Sigmoid colon (tissue), 7 donors: ENCODE measurements around the gene DIAPH2. TPM values are rescaled to one million over a fixed set of nuclear protein-coding genes. Genes with fewer than 3 reads are reported as not detected.

Experiments used
- DNase-seq: peaks from one replicate; pipeline ENCODE4 v3.0.0-alpha.2; 2019
- H3K27ac ChIP-seq, 4 donors: fragments of 200-600 bp; sonication (generic); one replicate each; pipeline ENCODE4 v1.5.1; 2016 to 2019; ENCODE audit warnings: mild to moderate bottlenecking in 1 of 4
- H3K27me3 ChIP-seq, 3 donors: fragments of 200-600 bp; sonication (generic); one replicate each; pipeline ENCODE4 v1.5.1; 2019; ENCODE audit warnings: mild to moderate bottlenecking in 1 of 3
- H3K36me3 ChIP-seq, 4 donors: fragments of 200-600 bp; sonication (generic); one replicate each; pipeline ENCODE4 v1.5.1; 2016 to 2019
- H3K4me1 ChIP-seq, 4 donors: fragments of 200-600 bp; sonication (generic); one replicate each; pipeline ENCODE4 v1.5.1; 2017 to 2019
- H3K4me3 ChIP-seq, 4 donors: fragments of 200-600 bp; sonication (generic); one replicate each; pipeline ENCODE4 v1.5.1; 2017 to 2019; ENCODE audit warnings: mild to moderate bottlenecking in 2 of 4, moderate library complexity in 1 of 4
- H3K9me3 ChIP-seq, 4 donors: fragments of 200-600 bp in 3 of 4; sonication (generic) in 3 of 4; one replicate each; pipeline versions ENCODE4 v1.5.1 to v1.6.1; 2013 to 2019
- CTCF ChIP-seq, 4 experiments: fragments of 450-650 bp in 3 of 4; fragments of 200-600 bp in 1 of 4; IDR thresholded peaks; one replicate each; pipeline ENCODE4 v1.5.1; 2016 to 2019; ENCODE audit warnings: antibody characterized with exemption in 4 of 4, mild to moderate bottlenecking in 3 of 4, moderate library complexity in 2 of 4
- EP300 ChIP-seq, 4 donors: sonication (generic); formaldehyde crosslinking; IDR thresholded peaks; one replicate each; pipeline ENCODE4 v1.6.1; 2017; ENCODE audit warnings: antibody characterized with exemption in 4 of 4
- POLR2A ChIP-seq, 2 donors: fragments of 450-650 bp; IDR thresholded peaks; one replicate each; pipeline ENCODE4 v1.6.1; 2016; ENCODE audit warnings: antibody characterized with exemption in 2 of 2, mild to moderate bottlenecking in 2 of 2, moderate library complexity in 2 of 2
- POLR2AphosphoS5 ChIP-seq, 4 donors: sonication (generic); formaldehyde crosslinking; IDR thresholded peaks; one replicate each; pipeline ENCODE4 v1.6.1; 2017; ENCODE audit warnings: antibody characterized with exemption in 4 of 4
- WGBS, 2 donors: extraction: QIAGEN DNeasy Blood & Tissue Kit; methylation state at CpG; one replicate each; pipeline ENCODE4 v1.1.7; 2013; 5-methylcytosine and 5-hydroxymethylcytosine counted together
- intact Hi-C: fragments of 100-400 bp; cut with DNase I; formaldehyde crosslinking; loops from one replicate; pipeline ENCODE4 v1.15.1; 2023
- polyA plus RNA-seq, 3 donors: library from polyadenylated mRNA; stranded (reverse); fragments of 200-250 nt; gene quantifications; one replicate each; pipeline ENCODE4 v1.2.3, GENCODE V29; 2013
- total RNA-seq, 4 donors: library from RNA; depleted of rRNA; stranded (reverse); fragments of >200 nt; gene quantifications; one replicate each; pipeline ENCODE4 v1.1.0, GENCODE V29; 2016
- donor health status: healthy with polysubstance abuse.
- donor health status: Bipolar disorder and iron deficiency.
- donor health status: healthy.

The DIAPH2 gene
- total and polyA plus RNA-seq, 7 donors, result 6.6 to 31.3 (median 21.7) TPM

- Histone ChIP-seq H3K27me3 (no peaks in the 10 kb centered on the region), H3K9me3 (no peaks in the 10 kb centered on the region), H3K36me3 (no peaks in the 10 kb centered on the region), H3K27ac (no peak overlapping the region), H3K4me3 (no peak overlapping the region), H3K4me1 (no peaks in the 10 kb centered on the region)
- TF ChIP-seq POLR2AphosphoS5 (IDR thresholded peaks at IDR 0.05), result no peak
- no peak for TF ChIP-seq EP300 (IDR thresholded peaks at IDR 0.05)
- TF ChIP-seq CTCF (IDR thresholded peaks at IDR 0.05), result no peak
- TF ChIP-seq POLR2A (IDR thresholded peaks at IDR 0.05), result no peak
- intact Hi-C loops, result no loop called here
- no peak for DNase-seq
- 68 to 78% methylated on average over 4 of the region's 4 CpGs for WGBS, 2 donors
Measured at GRCh38 chrX:97057349-97057909, 372.8 kb downstream of the DIAPH2 start.

- no peak overlapping the region for H3K27ac ChIP-seq
- DNase-seq, result no peak
- WGBS, 2 donors, result 95 to 97% methylated on average over 4 of the region's 4 CpGs
- intact Hi-C loops, result no loop called here
- no peak overlapping the region for H3K4me3 ChIP-seq
- no peaks in the 10 kb centered on the region for H3K36me3 ChIP-seq
- no peak for TF ChIP-seq EP300 (IDR thresholded peaks at IDR 0.05)
- TF ChIP-seq POLR2AphosphoS5 (IDR thresholded peaks at IDR 0.05), result no peak
- no peak for TF ChIP-seq CTCF (IDR thresholded peaks at IDR 0.05)
- no peak for TF ChIP-seq POLR2A (IDR thresholded peaks at IDR 0.05)
- H3K4me1 ChIP-seq, result no peaks in the 10 kb centered on the region
- H3K27me3 ChIP-seq, result no peaks in the 10 kb centered on the region
- H3K9me3 ChIP-seq, result no peaks in the 10 kb centered on the region
Measured at GRCh38 chrX:97060020-97060419, 375.4 kb downstream of the DIAPH2 start.

- no peak for TF ChIP-seq CTCF (IDR thresholded peaks at IDR 0.05)
- no peak for TF ChIP-seq POLR2AphosphoS5 (IDR thresholded peaks at IDR 0.05)
- TF ChIP-seq POLR2A (IDR thresholded peaks at IDR 0.05), result no peak
- no peak for TF ChIP-seq EP300 (IDR thresholded peaks at IDR 0.05)
- Histone ChIP-seq H3K36me3 (no peaks in the 10 kb centered on the region), H3K27me3 (no peaks in the 10 kb centered on the region), H3K4me3 (no peak overlapping the region), H3K4me1 (no peaks in the 10 kb centered on the region), H3K27ac (no peak overlapping the region), H3K9me3 (no peaks in the 10 kb centered on the region)
- WGBS, 2 donors, result 77 to 81% methylated on average over 5 of the region's 5 CpGs
- DNase-seq, result no peak
- intact Hi-C loops, result no loop called here
Measured at GRCh38 chrX:97065066-97065465, 380.4 kb downstream of the DIAPH2 start.

GRCh38 chrX:97065973-97066372 lies 381.3 kb downstream of the DIAPH2 start:
- Histone ChIP-seq H3K27ac (no peak overlapping the region), H3K4me1 (no peaks in the 10 kb centered on the region), H3K4me3 (no peak overlapping the region), H3K36me3 (no peaks in the 10 kb centered on the region), H3K9me3 (no peaks in the 10 kb centered on the region), H3K27me3 (no peaks in the 10 kb centered on the region)
- TF ChIP-seq EP300 (IDR thresholded peaks at IDR 0.05) (no peak), CTCF (IDR thresholded peaks at IDR 0.05) (no peak), POLR2AphosphoS5 (IDR thresholded peaks at IDR 0.05) (no peak), POLR2A (IDR thresholded peaks at IDR 0.05) (no peak)
- intact Hi-C loops, result no loop called here
- DNase-seq, result no peak

- Histone ChIP-seq H3K4me3 (no peak overlapping the region), H3K4me1 (no peaks in the 10 kb centered on the region), H3K9me3 (no peaks in the 10 kb centered on the region), H3K36me3 (no peaks in the 10 kb centered on the region), H3K27ac (no peak overlapping the region), H3K27me3 (no peaks in the 10 kb centered on the region)
- no peak for DNase-seq
- no peak for TF ChIP-seq POLR2AphosphoS5 (IDR thresholded peaks at IDR 0.05)
- WGBS, 2 donors, result 59 to 61% methylated on average over 3 of the region's 3 CpGs
- intact Hi-C loops, result no loop called here
Measured at GRCh38 chrX:97066381-97066780, 381.7 kb downstream of the DIAPH2 start.
